Neural cell (in vitro differentiated cells): ENCODE measurements around the gene CCR5. TPM values are rescaled to one million over a fixed set of nuclear protein-coding genes. Genes with fewer than 3 reads are reported as not detected.

Source experiments
- H2AFZ ChIP-seq: fragments of 200-600, 300-800 bp; sonication (generic), shearing (Covaris generic); 2 replicates; pipeline ENCODE4 v1.6.0; 2014; ENCODE audit warnings: low read depth, mild to moderate bottlenecking, antibody characterized with exemption, low read length, moderate library complexity
- H3F3A ChIP-seq: fragments of 200-600 bp; shearing (Covaris generic); 2 replicates; pipeline ENCODE4 v1.6.1; 2016; ENCODE audit warnings: mild to moderate bottlenecking, moderate library complexity, mixed read lengths, antibody characterized with exemption, low read length; ENCODE audit not compliant: insufficient read depth, poor library complexity, severe bottlenecking
- H3K27ac ChIP-seq: fragments of 200-600, 300-800 bp; sonication (generic), shearing (Covaris generic); 2 replicates; pipeline ENCODE4 v1.5.1; 2014; ENCODE audit warnings: mild to moderate bottlenecking, low read length, moderate library complexity
- H3K27me3 ChIP-seq: fragments of 300-800, 200-600 bp; sonication (generic), shearing (Covaris generic); 2 replicates; pipeline ENCODE4 v1.6.0; 2014; ENCODE audit warnings: mild to moderate bottlenecking, low read depth, low read length, moderate library complexity; ENCODE audit not compliant: insufficient read depth
- H3K36me3 ChIP-seq: fragments of 300-800, 200-600 bp; sonication (generic), shearing (Covaris generic); 2 replicates; pipeline ENCODE4 v1.5.1; 2014; ENCODE audit warnings: mild to moderate bottlenecking, antibody characterized with exemption, low read length, moderate library complexity; ENCODE audit not compliant: insufficient read depth
- H3K4me2 ChIP-seq: fragments of 300-800, 200-600 bp; sonication (generic), shearing (Covaris generic); 2 replicates; pipeline ENCODE4 v1.6.0; 2014; ENCODE audit warnings: mild to moderate bottlenecking, low read length
- H3K4me3 ChIP-seq: fragments of 300-800, 200-600 bp; sonication (generic), shearing (Covaris generic); 2 replicates; pipeline ENCODE4 v1.5.1; 2014; ENCODE audit warnings: mild to moderate bottlenecking, low read length, moderate library complexity
- H3K79me2 ChIP-seq: fragments of 200-600 bp; shearing (Covaris generic); replicated peaks from 2 replicates; pipeline ENCODE4 v1.6.0; 2014; ENCODE audit warnings: mild to moderate bottlenecking, low read length, moderate library complexity; ENCODE audit not compliant: insufficient read depth
- H3K9ac ChIP-seq: fragments of 300-800, 200-600 bp; sonication (generic), shearing (Covaris generic); 2 replicates; pipeline ENCODE4 v1.6.1; 2016; ENCODE audit warnings: mild to moderate bottlenecking, low read length, mixed read lengths
- H3K9me2 ChIP-seq: fragments of 200-600 bp; shearing (Covaris generic); 2 replicates; pipeline ENCODE4 v1.6.1; 2016; ENCODE audit warnings: mild to moderate bottlenecking, low read length, mixed read lengths; ENCODE audit not compliant: insufficient read depth
- H3K9me3 ChIP-seq: fragments of 200-600, 300-800 bp; sonication (generic), shearing (Covaris generic); 2 replicates; pipeline ENCODE4 v1.6.1; 2016; ENCODE audit warnings: mild to moderate bottlenecking, mixed run types, low read length, moderate library complexity, mixed read lengths
- H4K20me1 ChIP-seq: fragments of 200-600 bp; shearing (Covaris generic); 2 replicates; pipeline ENCODE4 v1.6.1; 2016; ENCODE audit warnings: mild to moderate bottlenecking, mixed run types; ENCODE audit not compliant: insufficient read depth
- EP300 ChIP-seq: fragments of 450-650 bp; conservative IDR thresholded peaks from 2 replicates; pipeline ENCODE4 v1.6.1; 2014; ENCODE audit warnings: antibody characterized with exemption, mild to moderate bottlenecking, moderate library complexity; ENCODE audit not compliant: poor library complexity, severe bottlenecking
- EZH2 ChIP-seq: fragments of 200-600, 300-800 bp; shearing (Covaris generic), sonication (generic); IDR thresholded peaks from 2 replicates; pipeline ENCODE4 v1.6.1; 2014; ENCODE audit warnings: antibody characterized with exemption, low read length, borderline replicate concordance, mild to moderate bottlenecking; ENCODE audit not compliant: insufficient read depth, poor library complexity, severe bottlenecking
- MXI1 ChIP-seq: fragments of 450-650 bp; conservative IDR thresholded peaks from 2 replicates; pipeline ENCODE4 v1.6.1; 2014; ENCODE audit warnings: antibody characterized with exemption, mild to moderate bottlenecking; ENCODE audit not compliant: poor library complexity, severe bottlenecking
- POLR2AphosphoS5 ChIP-seq: IDR thresholded peaks from 2 replicates; pipeline ENCODE4 v1.6.1; 2012
- RAD21 ChIP-seq: fragments of 450-650 bp; conservative IDR thresholded peaks from 2 replicates; pipeline ENCODE4 v1.6.1; 2014; ENCODE audit warnings: antibody characterized with exemption, mild to moderate bottlenecking, moderate library complexity
- SMC3 ChIP-seq: fragments of 450-650 bp; conservative IDR thresholded peaks from 2 replicates; pipeline ENCODE4 v1.6.1; 2014; ENCODE audit warnings: antibody characterized with exemption, mild to moderate bottlenecking, moderate library complexity; ENCODE audit not compliant: poor library complexity
- TAF1 ChIP-seq: IDR thresholded peaks from 2 replicates; pipeline ENCODE4 v1.6.1; 2012; ENCODE audit warnings: low read depth
- polyA plus RNA-seq: library from polyadenylated mRNA; depleted of rRNA; stranded (reverse); fragments of >200 nt; gene quantifications from 2 replicates; pipeline ENCODE4 v1.2.3, GENCODE V29; 2014
- TF ChIP-seq, protein P1 (sequence below): IDR thresholded peaks from 2 replicates; pipeline ENCODE4 v1.6.1; 2012; ENCODE audit warnings: borderline replicate concordance
- TF ChIP-seq, protein P2 (sequence below): fragments of 450-650 bp; IDR thresholded peaks from 2 replicates; pipeline ENCODE4 v1.5.1; 2014; ENCODE audit warnings: antibody characterized with exemption, mild to moderate bottlenecking, moderate library complexity; ENCODE audit not compliant: poor library complexity, severe bottlenecking

The CCR5 gene
- polyA plus RNA-seq, 1 donor from 2014 or later, result not detected

DNA sequence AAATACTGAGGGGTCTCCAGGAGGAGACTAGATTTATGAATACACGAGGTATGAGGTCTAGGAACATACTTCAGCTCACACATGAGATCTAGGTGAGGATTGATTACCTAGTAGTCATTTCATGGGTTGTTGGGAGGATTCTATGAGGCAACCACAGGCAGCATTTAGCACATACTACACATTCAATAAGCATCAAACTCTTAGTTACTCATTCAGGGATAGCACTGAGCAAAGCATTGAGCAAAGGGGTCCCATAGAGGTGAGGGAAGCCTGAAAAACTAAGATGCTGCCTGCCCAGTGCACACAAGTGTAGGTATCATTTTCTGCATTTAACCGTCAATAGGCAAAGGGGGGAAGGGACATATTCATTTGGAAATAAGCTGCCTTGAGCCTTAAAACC is 4.5 kb downstream of the CCR5 start:
- no peaks in the 10 kb centered on the region for H3K79me2 ChIP-seq
- H3K4me3 ChIP-seq, result no peak overlapping the region
- no peak for TF ChIP-seq TAF1
- TF ChIP-seq RAD21, result no peak
- no peak for TF ChIP-seq EZH2
- TF ChIP-seq EP300, result no peak
- TF ChIP-seq SMC3, result no peak
- TF ChIP-seq POLR2AphosphoS5, result no peak
- TF ChIP-seq, protein P1, sequence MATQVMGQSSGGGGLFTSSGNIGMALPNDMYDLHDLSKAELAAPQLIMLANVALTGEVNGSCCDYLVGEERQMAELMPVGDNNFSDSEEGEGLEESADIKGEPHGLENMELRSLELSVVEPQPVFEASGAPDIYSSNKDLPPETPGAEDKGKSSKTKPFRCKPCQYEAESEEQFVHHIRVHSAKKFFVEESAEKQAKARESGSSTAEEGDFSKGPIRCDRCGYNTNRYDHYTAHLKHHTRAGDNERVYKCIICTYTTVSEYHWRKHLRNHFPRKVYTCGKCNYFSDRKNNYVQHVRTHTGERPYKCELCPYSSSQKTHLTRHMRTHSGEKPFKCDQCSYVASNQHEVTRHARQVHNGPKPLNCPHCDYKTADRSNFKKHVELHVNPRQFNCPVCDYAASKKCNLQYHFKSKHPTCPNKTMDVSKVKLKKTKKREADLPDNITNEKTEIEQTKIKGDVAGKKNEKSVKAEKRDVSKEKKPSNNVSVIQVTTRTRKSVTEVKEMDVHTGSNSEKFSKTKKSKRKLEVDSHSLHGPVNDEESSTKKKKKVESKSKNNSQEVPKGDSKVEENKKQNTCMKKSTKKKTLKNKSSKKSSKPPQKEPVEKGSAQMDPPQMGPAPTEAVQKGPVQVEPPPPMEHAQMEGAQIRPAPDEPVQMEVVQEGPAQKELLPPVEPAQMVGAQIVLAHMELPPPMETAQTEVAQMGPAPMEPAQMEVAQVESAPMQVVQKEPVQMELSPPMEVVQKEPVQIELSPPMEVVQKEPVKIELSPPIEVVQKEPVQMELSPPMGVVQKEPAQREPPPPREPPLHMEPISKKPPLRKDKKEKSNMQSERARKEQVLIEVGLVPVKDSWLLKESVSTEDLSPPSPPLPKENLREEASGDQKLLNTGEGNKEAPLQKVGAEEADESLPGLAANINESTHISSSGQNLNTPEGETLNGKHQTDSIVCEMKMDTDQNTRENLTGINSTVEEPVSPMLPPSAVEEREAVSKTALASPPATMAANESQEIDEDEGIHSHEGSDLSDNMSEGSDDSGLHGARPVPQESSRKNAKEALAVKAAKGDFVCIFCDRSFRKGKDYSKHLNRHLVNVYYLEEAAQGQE, result no peak
- TF ChIP-seq, protein P2, sequence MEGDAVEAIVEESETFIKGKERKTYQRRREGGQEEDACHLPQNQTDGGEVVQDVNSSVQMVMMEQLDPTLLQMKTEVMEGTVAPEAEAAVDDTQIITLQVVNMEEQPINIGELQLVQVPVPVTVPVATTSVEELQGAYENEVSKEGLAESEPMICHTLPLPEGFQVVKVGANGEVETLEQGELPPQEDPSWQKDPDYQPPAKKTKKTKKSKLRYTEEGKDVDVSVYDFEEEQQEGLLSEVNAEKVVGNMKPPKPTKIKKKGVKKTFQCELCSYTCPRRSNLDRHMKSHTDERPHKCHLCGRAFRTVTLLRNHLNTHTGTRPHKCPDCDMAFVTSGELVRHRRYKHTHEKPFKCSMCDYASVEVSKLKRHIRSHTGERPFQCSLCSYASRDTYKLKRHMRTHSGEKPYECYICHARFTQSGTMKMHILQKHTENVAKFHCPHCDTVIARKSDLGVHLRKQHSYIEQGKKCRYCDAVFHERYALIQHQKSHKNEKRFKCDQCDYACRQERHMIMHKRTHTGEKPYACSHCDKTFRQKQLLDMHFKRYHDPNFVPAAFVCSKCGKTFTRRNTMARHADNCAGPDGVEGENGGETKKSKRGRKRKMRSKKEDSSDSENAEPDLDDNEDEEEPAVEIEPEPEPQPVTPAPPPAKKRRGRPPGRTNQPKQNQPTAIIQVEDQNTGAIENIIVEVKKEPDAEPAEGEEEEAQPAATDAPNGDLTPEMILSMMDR, result no peak
- TF ChIP-seq MXI1, result no peak
- no peak overlapping the region for H3K9ac ChIP-seq
- H3K9me3 ChIP-seq, result no peaks in the 10 kb centered on the region
- no peak overlapping the region for H3K4me2 ChIP-seq
- H3K36me3 ChIP-seq, result no peaks in the 10 kb centered on the region
- H3K9me2 ChIP-seq, result no peaks in the 10 kb centered on the region
- H3K27me3 ChIP-seq, result no peaks in the 10 kb centered on the region
- H3F3A ChIP-seq, result no peaks in the 10 kb centered on the region
- H4K20me1 ChIP-seq, result no peaks in the 10 kb centered on the region
- H2AFZ ChIP-seq, result no peak overlapping the region
- H3K27ac ChIP-seq, result no peak overlapping the region

DNA sequence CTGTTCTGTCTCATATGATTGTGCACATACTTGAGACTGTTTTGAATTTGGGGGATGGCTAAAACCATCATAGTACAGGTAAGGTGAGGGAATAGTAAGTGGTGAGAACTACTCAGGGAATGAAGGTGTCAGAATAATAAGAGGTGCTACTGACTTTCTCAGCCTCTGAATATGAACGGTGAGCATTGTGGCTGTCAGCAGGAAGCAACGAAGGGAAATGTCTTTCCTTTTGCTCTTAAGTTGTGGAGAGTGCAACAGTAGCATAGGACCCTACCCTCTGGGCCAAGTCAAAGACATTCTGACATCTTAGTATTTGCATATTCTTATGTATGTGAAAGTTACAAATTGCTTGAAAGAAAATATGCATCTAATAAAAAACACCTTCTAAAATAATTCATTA is 5.1 kb downstream of the CCR5 start:
- Histone ChIP-seq H3K9me3 (no peaks in the 10 kb centered on the region), H3K79me2 (no peaks in the 10 kb centered on the region), H3K4me3 (no peak overlapping the region), H3K27me3 (no peaks in the 10 kb centered on the region), H3K9me2 (no peaks in the 10 kb centered on the region), H4K20me1 (no peaks in the 10 kb centered on the region), H3F3A (no peaks in the 10 kb centered on the region), H2AFZ (no peak overlapping the region), H3K36me3 (no peaks in the 10 kb centered on the region), H3K4me2 (no peak overlapping the region), H3K9ac (no peak overlapping the region), H3K27ac (no peak overlapping the region)
- TF ChIP-seq, protein P1, result no peak
- TF ChIP-seq, protein P2, result no peak
- TF ChIP-seq MXI1, result no peak
